ENCODE results near the gene F3.
A peak's percentile ranks its signal among the peaks of the same experiment; 100 is the strongest.

F3 gene

DNA sequence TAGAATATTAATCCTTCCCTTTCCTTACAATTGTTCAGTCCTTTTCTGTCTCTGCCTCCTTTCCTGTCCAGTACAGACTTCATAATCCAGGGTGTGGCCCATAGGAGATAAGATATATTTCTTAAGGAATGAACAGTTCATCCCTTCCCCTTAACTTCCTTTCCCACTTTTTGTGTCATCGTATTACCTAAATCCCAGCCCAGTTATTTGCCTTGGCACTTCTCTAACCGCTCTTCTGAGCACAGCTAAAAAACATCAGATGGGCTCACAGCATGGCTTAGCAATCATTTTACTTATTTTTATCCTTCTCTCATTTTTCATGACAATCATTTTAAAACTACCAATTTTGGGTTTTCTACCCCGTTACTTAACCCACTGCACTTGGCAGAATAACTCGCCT is 39.6 kb downstream of the F3 start:
- CTCF ChIA-PET, result interaction anchor here (1.0 to 2.3 kb wide), 6 partner anchors 12 to 304 kb away, joined by 3 to 12 read pairs (median 4); no protein-coding TSS in a partner anchor
- no peak for DNase-seq (ENCODE audit: extremely low spot score)
- TF ChIP-seq CTCF (IDR thresholded peaks at IDR 0.05; ENCODE audit: control extremely low read depth, extremely low read depth, low read depth, missing control alignments), result no peak
- POLR2A ChIA-PET, result no interaction called here

GRCh38 chr1:94501426-94501825 is 40.1 kb downstream of the F3 start:
- ChIA-PET POLR2A (no interaction called here), CTCF (interaction anchor here (1.3 to 2.2 kb wide), 4 partner anchors 11 to 19 kb away, joined by 3 to 12 read pairs (median 4); no protein-coding TSS in a partner anchor)

GRCh38 chr1:94496076-94496755 is 45.3 kb downstream of the F3 start:
- CTCF ChIA-PET, result interaction anchor here (1.6 kb wide), 1 partner anchor 309 kb away, joined by 3 read pairs; no protein-coding TSS in a partner anchor
- no peak for TF ChIP-seq CTCF (IDR thresholded peaks at IDR 0.05; ENCODE audit: control extremely low read depth, extremely low read depth, low read depth, missing control alignments)
- POLR2A ChIA-PET, result interaction anchor here (0.6 kb wide), 1 partner anchor 20 kb away, joined by 3 read pairs; no protein-coding TSS in a partner anchor
- DNase-seq (ENCODE audit: extremely low spot score), result no peak

More at GRCh38 chr1:94501426-94501825, 40.1 kb downstream of the F3 start:
- no peak for TF ChIP-seq CTCF (IDR thresholded peaks at IDR 0.05; ENCODE audit: control extremely low read depth, extremely low read depth, low read depth, missing control alignments)
- no peak for DNase-seq (ENCODE audit: extremely low spot score)

- CTCF ChIA-PET, result interaction anchor here (1.2 kb wide), 2 partner anchors 10 to 27 kb away, joined by 4 read pairs; no protein-coding TSS in a partner anchor
Measured at GRCh38 chr1:94490556-94490955, 51.0 kb downstream of the F3 start.

GRCh38 chr1:94486990-94487389 is 54.6 kb downstream of the F3 start:
- CTCF ChIA-PET, result interaction anchor here (0.8 to 2.9 kb wide), 4 partner anchors 10 to 319 kb away, joined by 3 to 14 read pairs (median 6); no protein-coding TSS in a partner anchor
- no peak for DNase-seq (ENCODE audit: extremely low spot score)

More at GRCh38 chr1:94490556-94490955, 51.0 kb downstream of the F3 start:
- DNase-seq (ENCODE audit: extremely low spot score), result no peak
- POLR2A ChIA-PET, result no interaction called here
- no peak for TF ChIP-seq CTCF (IDR thresholded peaks at IDR 0.05; ENCODE audit: control extremely low read depth, extremely low read depth, low read depth, missing control alignments)

GRCh38 chr1:94481473-94481933 is 60.1 kb downstream of the F3 start:
- peak; percentile 85 for TF ChIP-seq CTCF (IDR thresholded peaks at IDR 0.05; ENCODE audit: control extremely low read depth, extremely low read depth, low read depth, missing control alignments)
- ChIA-PET CTCF (interaction anchor here (0.6 to 4.8 kb wide), 32 partner anchors 8 to 562 kb away, joined by 3 to 132 read pairs (median 4); no protein-coding TSS in a partner anchor), POLR2A (no interaction called here)
- DNase-seq (ENCODE audit: extremely low spot score), result peak; percentile 47

More at GRCh38 chr1:94486990-94487389, 54.6 kb downstream of the F3 start:
- no peak for TF ChIP-seq CTCF (IDR thresholded peaks at IDR 0.05; ENCODE audit: control extremely low read depth, extremely low read depth, low read depth, missing control alignments)
- POLR2A ChIA-PET, result no interaction called here
